HG02759 (cell line): Measurements from ENCODE around the gene LGALS7.
"Not testable (repeated sequence)": the region's sequence is repeated elsewhere in the genome, so short reads cannot be mapped to it uniquely, and the experiment has no call there.

Experiments
- ATAC-seq: cut with Tn5 transposase; IDR thresholded peaks from one replicate; pipeline ENCODE4 v1.9.1; 2021; ENCODE audit warnings: mild to moderate bottlenecking, moderate library complexity; ENCODE audit not compliant: unreplicated experiment

The LGALS7 gene

GRCh38 chr19:38774181-38774950, 1.0 kb upstream of the LGALS7 start:
- no peak for ATAC-seq

DNA sequence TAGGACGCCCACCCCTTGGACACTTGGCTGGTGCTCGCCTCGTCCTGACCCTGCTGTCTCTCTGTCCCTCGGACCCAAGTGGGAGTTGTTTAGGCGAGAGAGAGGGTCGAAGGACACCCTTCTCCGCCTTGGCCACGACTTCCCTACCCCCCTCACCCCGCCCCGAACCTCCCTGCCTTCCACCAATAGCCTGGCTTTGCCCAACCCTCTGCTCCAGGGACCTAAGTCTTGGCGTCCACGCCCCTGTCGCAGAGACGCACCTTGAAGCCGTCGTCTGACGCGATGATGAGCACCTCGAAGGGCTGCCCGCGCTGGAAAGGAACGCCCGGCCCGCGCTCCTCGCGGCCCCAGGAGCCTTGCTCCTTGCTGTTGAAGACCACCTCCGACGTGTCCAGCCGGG, 1.7 kb downstream of the LGALS7 start:
- ATAC-seq: not testable (repeated sequence)

GRCh38 chr19:38770949-38771275, 2.4 kb downstream of the LGALS7 start:
- peak; percentile 65 for ATAC-seq

GRCh38 chr19:38770228-38770948, 2.9 kb downstream of the LGALS7 start:
- peak; percentile 11 for ATAC-seq

GRCh38 chr19:38769635-38770211, 3.6 kb downstream of the LGALS7 start:
- peak; percentile 78 for ATAC-seq

DNA sequence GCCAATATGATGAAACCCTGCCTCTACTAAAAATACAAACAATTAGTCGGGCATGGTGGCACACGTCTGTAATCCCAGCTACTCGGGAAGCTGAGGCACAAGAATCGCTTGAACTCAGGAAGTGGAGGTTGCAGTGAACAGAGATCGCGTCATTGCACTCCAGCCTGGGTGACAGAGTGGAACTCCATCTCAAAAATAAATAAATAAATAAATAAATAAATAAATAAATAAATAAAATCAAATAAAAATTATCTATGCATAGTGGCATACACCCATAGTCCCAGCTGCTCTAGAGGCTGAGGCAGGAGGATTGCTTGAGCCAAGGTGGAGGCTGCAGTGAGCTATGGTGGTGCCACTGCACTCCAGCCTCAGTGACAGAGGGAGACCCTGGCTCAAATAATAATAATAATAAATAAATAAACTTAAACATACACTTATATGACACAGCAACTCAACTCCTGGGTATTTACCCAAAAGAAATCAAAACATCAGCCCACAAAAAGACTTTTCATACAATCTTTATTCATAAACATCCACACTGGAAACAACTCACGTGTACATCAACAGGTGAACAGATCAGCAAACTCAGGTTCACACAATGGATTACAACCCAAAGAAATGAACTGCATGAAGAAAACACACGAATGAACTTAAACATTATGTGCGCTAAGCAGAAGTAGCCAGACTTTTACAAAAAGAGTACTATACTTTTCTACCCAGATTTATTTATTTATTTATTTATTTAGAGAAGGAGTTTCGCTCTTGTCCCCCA, 6.9 kb downstream of the LGALS7 start:
- no peak for ATAC-seq

DNA sequence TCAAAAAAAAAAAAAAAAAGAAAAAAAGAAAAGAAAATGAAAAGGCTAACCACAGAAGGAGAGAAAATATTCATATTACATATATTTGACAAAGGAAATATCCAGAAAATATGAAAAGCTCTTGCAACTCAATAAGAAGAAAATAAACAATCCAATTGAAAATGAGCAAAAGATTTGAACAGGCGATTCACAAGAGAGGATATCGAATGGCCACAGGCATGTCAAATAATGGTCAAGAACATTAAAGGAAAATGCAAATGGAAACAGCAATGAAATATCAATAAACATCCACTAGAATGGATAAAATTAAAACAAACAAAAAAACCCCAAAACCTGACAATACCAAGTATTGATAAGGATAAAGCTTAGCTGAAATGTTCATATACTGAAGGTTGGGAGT, 8.1 kb downstream of the LGALS7 start:
- no peak for ATAC-seq

GRCh38 chr19:38763795-38764220, 9.5 kb downstream of the LGALS7 start:
- ATAC-seq: no peak

- not testable (repeated sequence) for ATAC-seq
Measured at GRCh38 chr19:38761884-38762389, 11.4 kb downstream of the LGALS7 start.

GRCh38 chr19:38760805-38761517, 12.4 kb downstream of the LGALS7 start:
- not testable (repeated sequence) for ATAC-seq

GRCh38 chr19:38759590-38760003, 13.7 kb downstream of the LGALS7 start:
- no peak for ATAC-seq

GRCh38 chr19:38754196-38754595, 19.1 kb downstream of the LGALS7 start:
- not testable (repeated sequence) for ATAC-seq

GRCh38 chr19:38753783-38754182, 19.5 kb downstream of the LGALS7 start:
- ATAC-seq: not testable (repeated sequence)

- no peak for ATAC-seq
Measured at GRCh38 chr19:38745316-38745715, 28.0 kb downstream of the LGALS7 start.

GRCh38 chr19:38744874-38745273, 28.4 kb downstream of the LGALS7 start:
- ATAC-seq: no peak

DNA sequence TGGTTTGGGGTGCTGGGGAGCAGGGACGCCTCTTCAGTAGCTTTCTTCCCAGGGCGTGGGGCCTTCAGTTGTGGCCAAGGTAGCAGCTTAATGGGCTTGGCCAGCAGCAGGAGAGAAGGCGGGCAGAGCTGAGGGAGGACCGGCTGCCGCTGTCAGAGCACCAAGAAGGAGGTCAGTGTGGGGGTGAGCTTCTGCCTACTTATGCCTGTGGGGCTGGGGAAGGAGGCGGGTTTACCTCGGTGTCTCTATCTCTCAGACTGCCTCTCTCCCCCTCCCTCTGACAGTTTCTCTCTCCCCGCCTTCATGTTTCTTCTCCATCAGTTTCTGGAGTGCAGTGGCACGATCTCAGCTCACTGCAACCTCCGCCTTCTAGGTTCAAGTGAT, 29.0 kb downstream of the LGALS7 start, which contains the start of gene CAPN12:
Gene CAPN12, minus strand, starts transcription at position 177 of the 384 bp plus-strand sequence. CDS start 309 bp downstream, outside the sequence.
- no peak for ATAC-seq

- ATAC-seq: no peak
Measured at GRCh38 chr19:38743394-38744297, 29.7 kb downstream of the LGALS7 start.

DNA sequence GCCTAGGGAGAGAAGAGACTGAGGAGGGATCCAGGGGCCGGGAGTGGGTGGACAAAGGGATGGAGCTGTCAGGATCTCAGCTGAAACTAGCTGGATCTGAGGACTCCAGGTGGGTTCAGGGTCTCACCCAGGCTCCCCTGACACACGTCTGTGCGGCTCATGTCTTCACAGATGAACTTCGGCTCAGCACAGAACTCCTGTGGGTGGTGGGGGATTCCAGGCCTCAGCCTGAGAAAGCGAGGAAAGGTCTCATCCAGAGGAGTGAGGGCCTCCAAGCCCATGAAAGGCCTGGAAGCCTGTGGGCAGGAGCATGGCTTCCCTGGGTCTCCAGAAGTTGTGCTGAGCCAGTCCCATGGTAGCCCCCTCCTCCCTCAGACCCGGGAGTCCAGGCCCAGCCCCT, 30.4 kb downstream of the LGALS7 start:
- no peak for ATAC-seq

- ATAC-seq: no peak
Measured at GRCh38 chr19:38742296-38742695, 31.0 kb downstream of the LGALS7 start.
